ENCODE results near the gene CCDC138. TPM values are rescaled to one million over a fixed set of nuclear protein-coding genes. Genes with fewer than 3 reads are reported as not detected.

The CCDC138 gene
- total RNA-seq, 1 experiment from 2014 or later = 14.9 TPM

DNA sequence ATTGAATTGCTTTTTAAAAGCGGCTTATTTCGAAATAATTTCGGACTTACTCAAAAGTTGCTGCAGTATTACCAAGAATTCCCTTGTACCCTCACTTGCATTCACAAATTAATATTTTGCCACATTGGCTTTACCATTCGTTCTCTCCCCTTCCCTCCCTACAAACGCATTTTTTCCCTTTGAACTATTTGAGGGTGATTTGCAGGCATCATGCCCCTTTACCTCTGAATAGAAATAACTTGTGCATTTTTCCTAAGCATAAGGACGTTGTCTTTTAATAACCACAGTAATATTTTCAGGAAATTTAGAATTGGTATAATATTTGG is 608 bp downstream of the CCDC138 start:
- no peak for DNase-seq
- no peak for TF ChIP-seq CTCF (IDR thresholded peaks at IDR 0.05; ENCODE audit: insufficient read depth in 1 of 2, low read depth in 1 of 2, low read length in 1 of 2, severe bottlenecking in 1 of 2, unreplicated experiment in 1 of 2)
- Mint-ChIP-seq H3K27ac (ENCODE audit: unreplicated experiment) (peak overlapping the region; percentile 94), H3K4me1 (ENCODE audit: low read depth, unreplicated experiment) (no peaks in the 10 kb centered on the region), H3K27me3 (ENCODE audit: insufficient read depth, unreplicated experiment) (no peaks in the 10 kb centered on the region), H3K4me3 (ENCODE audit: unreplicated experiment) (peak overlapping the region; percentile 93), H3K9me3 (ENCODE audit: unreplicated experiment) (no peaks in the 10 kb centered on the region), H3K36me3 (ENCODE audit: insufficient read depth, unreplicated experiment) (peaks cover 78% of the 10 kb centered on the region)
- CTCF ChIA-PET = no interaction called here
- TSS peak; percentile 60 for BruUV-seq (replicated peaks)
- H3K4me3 ChIP-seq (ENCODE audit: low read depth, low read length) = peak overlapping the region; percentile 69
- intact Hi-C loops (cut with micrococcal nuclease; ENCODE audit: unreplicated experiment) = no loop called here
- no peaks in the 10 kb centered on the region for H3K9me3 ChIP-seq
- no peaks in the 10 kb centered on the region; the same call in none of the 2 replicates for H3K36me3 ChIP-seq (ENCODE audit: control insufficient read depth, insufficient read depth, low read length)
- POLR2A ChIA-PET = no interaction called here
- no peaks in the 10 kb centered on the region for H3K27me3 ChIP-seq (replicated peaks; ENCODE audit: control insufficient read depth, insufficient read depth, low read length)
- H3K4me1 ChIP-seq = peaks cover 5% of the 10 kb centered on the region; the same call in 1 of the 2 replicates

- Histone ChIP-seq H3K27me3 (replicated peaks; ENCODE audit: control insufficient read depth, insufficient read depth, low read length) (no peaks in the 10 kb centered on the region), H3K4me1 (no peaks in the 10 kb centered on the region), H3K36me3 (ENCODE audit: control insufficient read depth, insufficient read depth, low read length) (no peaks in the 10 kb centered on the region; the same call in 1 of the 2 replicates), H3K9me3 (no peaks in the 10 kb centered on the region), H3K4me3 (ENCODE audit: low read depth, low read length) (no peak overlapping the region)
- Mint-ChIP-seq H3K27me3 (ENCODE audit: insufficient read depth, unreplicated experiment) (no peaks in the 10 kb centered on the region), H3K36me3 (ENCODE audit: insufficient read depth, unreplicated experiment) (peaks cover 42% of the 10 kb centered on the region), H3K4me3 (ENCODE audit: unreplicated experiment) (no peak overlapping the region), H3K9me3 (ENCODE audit: unreplicated experiment) (peaks cover under 1% of the 10 kb centered on the region), H3K4me1 (ENCODE audit: low read depth, unreplicated experiment) (peaks cover 7% of the 10 kb centered on the region), H3K27ac (ENCODE audit: unreplicated experiment) (no peak overlapping the region)
- no peak for DNase-seq
- POLR2A ChIA-PET = no interaction called here
- CTCF ChIA-PET = no interaction called here
- intact Hi-C loops (cut with micrococcal nuclease; ENCODE audit: unreplicated experiment) = no loop called here
- TF ChIP-seq CTCF (IDR thresholded peaks at IDR 0.05; ENCODE audit: insufficient read depth in 1 of 2, low read depth in 1 of 2, low read length in 1 of 2, severe bottlenecking in 1 of 2, unreplicated experiment in 1 of 2) = no peak
- BruUV-seq (replicated peaks) = no TSS peak
These were observed 16.6 kb downstream of the CCDC138 start for GRCh38 chr2:108803045-108803736.

GRCh38 chr2:108805032-108805431 is 18.5 kb downstream of the CCDC138 start:
- no peaks in the 10 kb centered on the region for H3K27me3 Mint-ChIP-seq (ENCODE audit: insufficient read depth, unreplicated experiment)
- peaks cover 17% of the 10 kb centered on the region for H3K9me3 Mint-ChIP-seq (ENCODE audit: unreplicated experiment)
- no peak for DNase-seq
- TF ChIP-seq CTCF (IDR thresholded peaks at IDR 0.05; ENCODE audit: insufficient read depth in 1 of 2, low read depth in 1 of 2, low read length in 1 of 2, severe bottlenecking in 1 of 2, unreplicated experiment in 1 of 2) = no peak
- Histone ChIP-seq H3K4me3 (ENCODE audit: low read depth, low read length) (no peak overlapping the region), H3K4me1 (no peaks in the 10 kb centered on the region), H3K27me3 (replicated peaks; ENCODE audit: control insufficient read depth, insufficient read depth, low read length) (no peaks in the 10 kb centered on the region), H3K36me3 (ENCODE audit: control insufficient read depth, insufficient read depth, low read length) (no peaks in the 10 kb centered on the region), H3K9me3 (0 out of 2 replicates have a peak, but pooled peaks cover 10% of the 10 kb centered on the region)
- H3K4me3 Mint-ChIP-seq (ENCODE audit: unreplicated experiment) = no peak overlapping the region
- ChIA-PET CTCF (no interaction called here), POLR2A (no interaction called here)
- H3K27ac Mint-ChIP-seq (ENCODE audit: unreplicated experiment) = no peak overlapping the region
- peaks cover 7% of the 10 kb centered on the region for H3K4me1 Mint-ChIP-seq (ENCODE audit: low read depth, unreplicated experiment)
- intact Hi-C loops (cut with micrococcal nuclease; ENCODE audit: unreplicated experiment) = no loop called here
- BruUV-seq (replicated peaks) = no TSS peak
- peaks cover 44% of the 10 kb centered on the region for H3K36me3 Mint-ChIP-seq (ENCODE audit: insufficient read depth, unreplicated experiment)
